Right lobe of liver (tissue), 4 donors: Measurements from ENCODE around the gene PLA2R1.
"Not testable (repeated sequence)": the region's sequence is repeated elsewhere in the genome, so short reads cannot be mapped to it uniquely, and the experiment has no call there.

Experiments used
- POLR2A ChIP-seq: fragments of 450-650 bp; IDR thresholded peaks from one replicate; pipeline ENCODE4 v1.6.1; 2017; ENCODE audit warnings: antibody characterized with exemption, mild to moderate bottlenecking
- TF ChIP-seq, protein P1 (sequence below), 4 donors: fragments of 200-600 bp in 3 of 4; fragments of 450-650 bp in 1 of 4; IDR thresholded peaks; one replicate each; pipeline versions ENCODE4 v1.5.1 to v1.8.0; 2016 to 2022; ENCODE audit warnings: antibody characterized with exemption in 4 of 4, mild to moderate bottlenecking in 2 of 4
- donor health status: DM: no; HTN: no; CAD: no.
- donor health status: DM: no; HTN: no; CAD: no.
- donor health status: DM: no; HTN: yes; CAD: no.

DNA sequence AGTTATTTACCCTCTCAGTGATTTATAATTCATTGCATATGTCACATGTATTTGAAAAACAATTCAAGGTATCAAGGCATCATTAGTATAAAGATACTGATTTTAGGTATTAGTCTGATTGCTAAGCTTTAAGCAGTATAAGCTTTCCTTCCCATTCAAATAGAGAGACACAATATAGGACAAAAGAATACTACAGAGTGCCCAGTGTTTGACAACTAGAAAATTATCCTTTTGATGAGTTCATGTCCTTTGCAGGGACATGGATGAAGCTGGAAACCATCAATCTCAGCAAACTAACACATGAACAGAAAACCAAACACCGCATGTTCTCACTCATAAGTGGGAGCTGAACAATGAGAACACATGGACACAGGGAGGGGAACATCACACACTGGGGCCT lies 91.9 kb downstream of the PLA2R1 start:
- TF ChIP-seq, protein P1, sequence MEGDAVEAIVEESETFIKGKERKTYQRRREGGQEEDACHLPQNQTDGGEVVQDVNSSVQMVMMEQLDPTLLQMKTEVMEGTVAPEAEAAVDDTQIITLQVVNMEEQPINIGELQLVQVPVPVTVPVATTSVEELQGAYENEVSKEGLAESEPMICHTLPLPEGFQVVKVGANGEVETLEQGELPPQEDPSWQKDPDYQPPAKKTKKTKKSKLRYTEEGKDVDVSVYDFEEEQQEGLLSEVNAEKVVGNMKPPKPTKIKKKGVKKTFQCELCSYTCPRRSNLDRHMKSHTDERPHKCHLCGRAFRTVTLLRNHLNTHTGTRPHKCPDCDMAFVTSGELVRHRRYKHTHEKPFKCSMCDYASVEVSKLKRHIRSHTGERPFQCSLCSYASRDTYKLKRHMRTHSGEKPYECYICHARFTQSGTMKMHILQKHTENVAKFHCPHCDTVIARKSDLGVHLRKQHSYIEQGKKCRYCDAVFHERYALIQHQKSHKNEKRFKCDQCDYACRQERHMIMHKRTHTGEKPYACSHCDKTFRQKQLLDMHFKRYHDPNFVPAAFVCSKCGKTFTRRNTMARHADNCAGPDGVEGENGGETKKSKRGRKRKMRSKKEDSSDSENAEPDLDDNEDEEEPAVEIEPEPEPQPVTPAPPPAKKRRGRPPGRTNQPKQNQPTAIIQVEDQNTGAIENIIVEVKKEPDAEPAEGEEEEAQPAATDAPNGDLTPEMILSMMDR (IDR thresholded peaks at IDR 0.05): not testable (repeated sequence)
- TF ChIP-seq POLR2A: not testable (repeated sequence)
